IMR-90 (cell line): ENCODE results near the gene LRSAM1. TPM values are rescaled to one million over a fixed set of nuclear protein-coding genes. Genes with fewer than 3 reads are reported as not detected.
A peak's percentile ranks its signal among the peaks of the same experiment; 100 is the strongest.

Experiments
- ATAC-seq: fragments of 200-7000 bp; cut with Tn5 transposase; 2 replicates; pipeline ENCODE4 v1.9.1; 2020; ENCODE audit warnings: low read depth, mild to moderate bottlenecking, moderate library complexity
- BruUV-seq: library from RNA; stranded (reverse); fragments of 400-500 nt; replicated peaks from 2 replicates; lab custom pipeline; 2021; lab: Mats Ljungman, UMichigan
- CTCF ChIA-PET: fragments of 300-600 bp; formaldehyde crosslinking; extraction: SDS; loops from one replicate; lab custom pipeline; 2021; ENCODE audit warnings: antibody characterized with exemption; lab: Yijun Ruan, JAX
- POLR2A ChIA-PET: fragments of 300-600 bp; sonication (Branson Sonifier 250); formaldehyde crosslinking; loops from one replicate; lab custom pipeline; 2022; ENCODE audit warnings: antibody characterized with exemption; ENCODE audit not compliant: unreplicated experiment; lab: Charles Lee
- DNase-seq: peaks from one replicate; pipeline ENCODE4 v3.0.0; 2013
- H2AFZ ChIP-seq: replicated peaks from 2 replicates; pipeline ENCODE3; 2013; ENCODE audit warnings: low read length, mild to moderate bottlenecking; ENCODE audit not compliant: poor library complexity
- H2AK5ac ChIP-seq: 2 replicates; pipeline ENCODE4 v1.6.1; 2013; ENCODE audit warnings: low read depth, low read length, inconsistent platforms
- H2AK9ac ChIP-seq: replicated peaks from 2 replicates; pipeline ENCODE3; 2013; ENCODE audit warnings: mild to moderate bottlenecking, low read depth, low read length, moderate library complexity; ENCODE audit not compliant: poor library complexity
- H2BK120ac ChIP-seq: 2 replicates; pipeline ENCODE4 v1.6.1; 2013; ENCODE audit warnings: low read depth, low read length, inconsistent platforms
- H2BK15ac ChIP-seq: 3 replicates; pipeline ENCODE4 v1.6.1; 2013; ENCODE audit warnings: low read depth, low read length, inconsistent platforms
- H2BK20ac ChIP-seq: 2 replicates; pipeline ENCODE4 v1.6.1; 2013; ENCODE audit warnings: low read depth, mild to moderate bottlenecking, inconsistent platforms, low read length, moderate library complexity
- H2BK5ac ChIP-seq: 2 replicates; pipeline ENCODE4 v1.6.1; 2013; ENCODE audit warnings: mild to moderate bottlenecking, low read depth, low read length, inconsistent platforms; ENCODE audit not compliant: poor library complexity, severe bottlenecking
- H3K14ac ChIP-seq: replicated peaks from 2 replicates; pipeline ENCODE4 v1.6.1; 2013; ENCODE audit warnings: low read depth, low read length, inconsistent platforms
- H3K18ac ChIP-seq: 2 replicates; pipeline ENCODE4 v1.6.1; 2013; ENCODE audit warnings: low read depth, low read length, control low read depth
- H3K23ac ChIP-seq: 2 replicates; pipeline ENCODE4 v1.6.1; 2013; ENCODE audit warnings: low read depth, low read length, inconsistent platforms
- H3K27ac ChIP-seq: 2 replicates; pipeline ENCODE4 v1.5.1; 2013; ENCODE audit warnings: mild to moderate bottlenecking, control low read depth, low read length; ENCODE audit not compliant: insufficient read depth
- H3K27me3 ChIP-seq: 2 replicates; pipeline ENCODE4 v1.6.1; 2013; ENCODE audit warnings: low read length; ENCODE audit not compliant: control insufficient read depth, insufficient read depth
- H3K36me3 ChIP-seq: 2 replicates; pipeline ENCODE4 v1.6.1; 2013; ENCODE audit warnings: low read length, mixed read lengths; ENCODE audit not compliant: control insufficient read depth, insufficient read depth
- H3K4ac ChIP-seq: 2 replicates; pipeline ENCODE4 v1.6.1; 2013; ENCODE audit warnings: low read depth, low read length, inconsistent platforms
- H3K4me1 ChIP-seq: 2 replicates; pipeline ENCODE4 v1.6.1; 2013; ENCODE audit warnings: low read length, mixed read lengths; ENCODE audit not compliant: control insufficient read depth, insufficient read depth
- H3K4me2 ChIP-seq: 2 replicates; pipeline ENCODE4 v1.6.1; 2013; ENCODE audit warnings: low read depth, mild to moderate bottlenecking, control low read depth, low read length, moderate library complexity
- H3K4me3 ChIP-seq: 2 replicates; pipeline ENCODE4 v1.5.1; 2013; ENCODE audit warnings: low read depth, mild to moderate bottlenecking, control low read depth, low read length, moderate library complexity; ENCODE audit not compliant: insufficient read depth
- H3K56ac ChIP-seq: 2 replicates; pipeline ENCODE4 v1.6.1; 2013; ENCODE audit warnings: low read length, inconsistent platforms; ENCODE audit not compliant: insufficient read depth; ENCODE audit errors: extremely low read depth
- H3K79me1 ChIP-seq, 2 experiments: 2 replicates each; pipeline ENCODE4 v1.6.1; 2013; ENCODE audit warnings: low read length in 2 of 2, inconsistent platforms in 1 of 2, low read depth in 1 of 2
- H3K9ac ChIP-seq: 2 replicates; pipeline ENCODE4 v1.6.1; 2013; ENCODE audit warnings: low read depth, low read length, control low read depth
- H3K9me1 ChIP-seq: 2 replicates; pipeline ENCODE4 v1.6.1; 2013; ENCODE audit warnings: low read length, inconsistent platforms; ENCODE audit not compliant: insufficient read depth
- H3K9me3 ChIP-seq: 2 replicates; pipeline ENCODE4 v1.6.1; 2013; ENCODE audit warnings: low read length; ENCODE audit not compliant: control insufficient read depth, insufficient read depth
- H4K20me1 ChIP-seq: 2 replicates; pipeline ENCODE4 v1.6.1; 2013; ENCODE audit warnings: low read length, inconsistent platforms; ENCODE audit not compliant: insufficient read depth
- H4K5ac ChIP-seq: 2 replicates; pipeline ENCODE4 v1.6.1; 2013; ENCODE audit warnings: mild to moderate bottlenecking, low read depth, low read length, control low read depth
- H4K8ac ChIP-seq, 2 experiments: 2 replicates each; pipeline ENCODE4 v1.6.1; 2013; ENCODE audit warnings: low read depth in 2 of 2, low read length in 2 of 2, control low read depth in 1 of 2, inconsistent platforms in 1 of 2
- H4K91ac ChIP-seq: 2 replicates; pipeline ENCODE4 v1.6.1; 2013; ENCODE audit warnings: low read depth, low read length, inconsistent platforms; ENCODE audit not compliant: insufficient read depth
- CEBPB ChIP-seq: IDR thresholded peaks from 2 replicates; pipeline ENCODE4 v1.6.1; 2012; ENCODE audit warnings: low read depth, low read length, improper control_type of control experiment
- CHD1 ChIP-seq: IDR thresholded peaks from 2 replicates; pipeline ENCODE4 v1.6.1; 2012; ENCODE audit warnings: low read depth, low read length, improper control_type of control experiment
- FOS ChIP-seq: fragments of 150-350 bp; IDR thresholded peaks from 2 replicates; pipeline ENCODE4 v1.6.1; 2016; ENCODE audit warnings: low read depth, low read length
- MXI1 ChIP-seq: IDR thresholded peaks from 2 replicates; pipeline ENCODE4 v1.6.1; 2012; ENCODE audit warnings: low read depth, mild to moderate bottlenecking, low read length, moderate library complexity, borderline replicate concordance
- NFE2L2 ChIP-seq: fragments of 150-350 bp; IDR thresholded peaks from 2 replicates; pipeline ENCODE4 v1.6.1; 2016; ENCODE audit warnings: low read depth, mild to moderate bottlenecking, low read length
- RAD21 ChIP-seq: IDR thresholded peaks from 2 replicates; pipeline ENCODE4 v1.6.1; 2012; ENCODE audit warnings: low read length, improper control_type of control experiment
- RCOR1 ChIP-seq: IDR thresholded peaks from 2 replicates; pipeline ENCODE4 v1.6.1; 2012; ENCODE audit warnings: mild to moderate bottlenecking, low read length, improper control_type of control experiment; ENCODE audit not compliant: insufficient replicate concordance
- SMC3 ChIP-seq: fragments of 150-350 bp; IDR thresholded peaks from 2 replicates; pipeline ENCODE4 v1.6.1; 2016; ENCODE audit warnings: low read depth, mild to moderate bottlenecking, antibody characterized with exemption, low read length, moderate library complexity
- USF2 ChIP-seq: fragments of 150-350 bp; IDR thresholded peaks from 2 replicates; pipeline ENCODE4 v1.6.1; 2017; ENCODE audit warnings: mild to moderate bottlenecking, antibody characterized with exemption, low read length, low read depth
- WGBS, 2 experiments: methylation state at CpG; one replicate each; pipeline versions ENCODE4 v1.1.5 to v1.1.7; 2013; ENCODE audit warnings: missing lambda C conversion rate in 2 of 2; ENCODE audit not compliant: insufficient read length in 1 of 2; ENCODE audit errors: extremely low coverage in 2 of 2; 5-methylcytosine and 5-hydroxymethylcytosine counted together
- dilution Hi-C: fragments of 300-500 bp; cut with HindIII; formaldehyde crosslinking; loops from one replicate; pipeline ENCODE4 v1.14.3; 2018; ENCODE audit warnings: low sequenced_read_pairs; ENCODE audit not compliant: unreplicated experiment
- in situ Hi-C: fragments of 300-500 bp; cut with MboI; formaldehyde crosslinking; loops from 3 replicates; pipeline ENCODE4 v1.14.3; 2019; ENCODE audit warnings: low sequenced_read_pairs, inconsistent platforms, mixed read lengths
- intact Hi-C: fragments of 100-400 bp; cut with micrococcal nuclease; formaldehyde crosslinking; loops from 2 replicates; pipeline ENCODE4 v1.10.0; 2022
- polyA plus RNA-seq, 3 experiments: library from polyadenylated mRNA; depleted of rRNA; stranded (reverse); fragments of >200 nt; gene quantifications; 2 replicates each; pipeline ENCODE4 v1.2.3, GENCODE V29; 2012; ENCODE audit warnings: low replicate concordance in 1 of 3
- total RNA-seq: library from RNA; depleted of rRNA; stranded (reverse); fragments of >200 nt; gene quantifications from 2 replicates; pipeline ENCODE4 v1.2.3, GENCODE V29; 2012
- TF ChIP-seq, protein P1 (sequence below): fragments of 150-350 bp; IDR thresholded peaks from 2 replicates; pipeline ENCODE4 v1.6.1; 2016; ENCODE audit warnings: low read depth, mild to moderate bottlenecking, low read length, moderate library complexity, borderline replicate concordance

LRSAM1 gene
- total and polyA plus RNA-seq, 2 of the 4 experiments (the other 2 are of a cell fraction): 3.0 to 9.3 TPM

DNA sequence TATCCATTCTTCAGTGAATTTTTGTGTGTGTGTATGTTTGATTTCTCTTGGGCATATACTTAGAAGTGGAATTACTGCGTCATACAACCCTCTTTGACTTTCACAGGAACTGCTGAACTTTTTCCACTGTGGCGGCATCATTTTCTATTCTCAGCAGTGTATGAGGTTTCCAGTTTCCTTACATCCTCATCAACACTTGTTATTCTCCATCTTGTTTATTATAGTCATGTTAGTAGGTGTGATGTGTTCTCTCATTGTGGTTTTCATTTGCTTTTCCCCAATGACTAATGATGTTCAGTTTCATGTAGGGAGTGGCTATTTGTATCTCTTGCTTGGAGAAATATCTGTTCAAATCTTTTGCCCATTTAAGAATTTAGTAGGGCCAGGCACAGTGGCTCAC, 24.6 kb upstream of the LRSAM1 start:
- H2BK120ac ChIP-seq: no peak overlapping the region
- intact Hi-C loops: loop anchor here (10.0 kb wide), 1 partner anchor 202 kb away; no protein-coding TSS in a partner anchor
- H2AK5ac ChIP-seq: no peak overlapping the region
- no peak overlapping the region for H2BK15ac ChIP-seq
- H4K5ac ChIP-seq: no peak overlapping the region
- no peak overlapping the region for H3K23ac ChIP-seq
- no peak overlapping the region for H3K4me3 ChIP-seq
- TF ChIP-seq USF2: no peak
- no peak for TF ChIP-seq SMC3
- TF ChIP-seq NFE2L2: no peak
- TF ChIP-seq CEBPB: no peak
- no peak for TF ChIP-seq RAD21
- no peak for TF ChIP-seq CHD1
- no peak for TF ChIP-seq MXI1
- TF ChIP-seq RCOR1: no peak
- TF ChIP-seq, protein P1, sequence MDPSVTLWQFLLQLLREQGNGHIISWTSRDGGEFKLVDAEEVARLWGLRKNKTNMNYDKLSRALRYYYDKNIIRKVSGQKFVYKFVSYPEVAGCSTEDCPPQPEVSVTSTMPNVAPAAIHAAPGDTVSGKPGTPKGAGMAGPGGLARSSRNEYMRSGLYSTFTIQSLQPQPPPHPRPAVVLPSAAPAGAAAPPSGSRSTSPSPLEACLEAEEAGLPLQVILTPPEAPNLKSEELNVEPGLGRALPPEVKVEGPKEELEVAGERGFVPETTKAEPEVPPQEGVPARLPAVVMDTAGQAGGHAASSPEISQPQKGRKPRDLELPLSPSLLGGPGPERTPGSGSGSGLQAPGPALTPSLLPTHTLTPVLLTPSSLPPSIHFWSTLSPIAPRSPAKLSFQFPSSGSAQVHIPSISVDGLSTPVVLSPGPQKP: no peak
- no peak for TF ChIP-seq FOS
- dilution Hi-C loops: no loop called here
- peaks cover 10% of the 10 kb centered on the region for H3K36me3 ChIP-seq
- peaks cover 13% of the 10 kb centered on the region; the same call in 1 of the 2 replicates for H4K20me1 ChIP-seq
- DNase-seq (no peak), ATAC-seq (no peak)
- H3K27me3 ChIP-seq: no peaks in the 10 kb centered on the region
- BruUV-seq: TSS peak; percentile 28
- POLR2A ChIA-PET: interaction anchor here (0.6 kb wide), 1 partner anchor 240 kb away, joined by 8 read pairs; no protein-coding TSS in a partner anchor
- CTCF ChIA-PET: no interaction called here
- no peak overlapping the region for H3K4ac ChIP-seq
- WGBS, 2 experiments: no CpG with 5 or more reads among the region's 2 CpGs
- H3K4me1 ChIP-seq: peaks cover 7% of the 10 kb centered on the region
- H3K27ac ChIP-seq: no peak overlapping the region
- no peak overlapping the region for H3K18ac ChIP-seq
- no peak overlapping the region for H4K8ac ChIP-seq
- peaks cover 7% of the 10 kb centered on the region; the same call in 1 of the 2 replicates for H3K9me1 ChIP-seq
- H3K9ac ChIP-seq: no peak overlapping the region
- no peaks in the 10 kb centered on the region for H3K9me3 ChIP-seq
- no peak overlapping the region for H4K91ac ChIP-seq
- H3K14ac ChIP-seq: no peak overlapping the region
- peaks cover 41 to 71% of the 10 kb centered on the region in 2 experiments for H3K79me1 ChIP-seq
- H2AK9ac ChIP-seq: no peak overlapping the region
- no peak overlapping the region for H2AFZ ChIP-seq
- no peak overlapping the region for H2BK20ac ChIP-seq
- H3K56ac ChIP-seq: no peak overlapping the region
- no peak overlapping the region for H3K4me2 ChIP-seq
- in situ Hi-C loops: no loop called here
- H2BK5ac ChIP-seq: no peak overlapping the region
